Nephron (organoid): Measurements from ENCODE around the gene GMDS.
A peak's percentile ranks its signal among the peaks of the same experiment; 100 is the strongest.

Source experiments
- H3K27ac Mint-ChIP-seq, 3 experiments: 2 replicates each; pipeline ENCODE4 v1.8.0; 2020; ENCODE audit warnings: mixed read lengths in 3 of 3, mild to moderate bottlenecking in 2 of 3, moderate library complexity in 1 of 3
- H3K27me3 Mint-ChIP-seq: 2 replicates; pipeline ENCODE4 v1.8.0; 2021; ENCODE audit warnings: low read depth, mild to moderate bottlenecking, moderate library complexity, mixed read lengths
- H3K36me3 Mint-ChIP-seq: 2 replicates; pipeline ENCODE4 v1.8.0; 2020; ENCODE audit warnings: low read depth, mixed read lengths
- H3K4me1 Mint-ChIP-seq: 2 replicates; pipeline ENCODE4 v1.8.0; 2020; ENCODE audit warnings: mixed read lengths
- H3K4me3 Mint-ChIP-seq, 3 experiments: 2 replicates each; pipeline ENCODE4 v1.8.0; 2020; ENCODE audit warnings: mild to moderate bottlenecking in 3 of 3, mixed read lengths in 3 of 3, moderate library complexity in 2 of 3
- H3K9me3 Mint-ChIP-seq: 2 replicates; pipeline ENCODE4 v1.8.0; 2020; ENCODE audit warnings: mixed read lengths
- CTCF ChIP-seq, 3 experiments: fragments of 200-600 bp; sonication (generic); IDR thresholded peaks; one replicate each; pipeline ENCODE4 v1.5.0; 2021; ENCODE audit warnings: antibody characterized with exemption in 3 of 3; ENCODE audit not compliant: unreplicated experiment in 3 of 3

Gene GMDS

DNA sequence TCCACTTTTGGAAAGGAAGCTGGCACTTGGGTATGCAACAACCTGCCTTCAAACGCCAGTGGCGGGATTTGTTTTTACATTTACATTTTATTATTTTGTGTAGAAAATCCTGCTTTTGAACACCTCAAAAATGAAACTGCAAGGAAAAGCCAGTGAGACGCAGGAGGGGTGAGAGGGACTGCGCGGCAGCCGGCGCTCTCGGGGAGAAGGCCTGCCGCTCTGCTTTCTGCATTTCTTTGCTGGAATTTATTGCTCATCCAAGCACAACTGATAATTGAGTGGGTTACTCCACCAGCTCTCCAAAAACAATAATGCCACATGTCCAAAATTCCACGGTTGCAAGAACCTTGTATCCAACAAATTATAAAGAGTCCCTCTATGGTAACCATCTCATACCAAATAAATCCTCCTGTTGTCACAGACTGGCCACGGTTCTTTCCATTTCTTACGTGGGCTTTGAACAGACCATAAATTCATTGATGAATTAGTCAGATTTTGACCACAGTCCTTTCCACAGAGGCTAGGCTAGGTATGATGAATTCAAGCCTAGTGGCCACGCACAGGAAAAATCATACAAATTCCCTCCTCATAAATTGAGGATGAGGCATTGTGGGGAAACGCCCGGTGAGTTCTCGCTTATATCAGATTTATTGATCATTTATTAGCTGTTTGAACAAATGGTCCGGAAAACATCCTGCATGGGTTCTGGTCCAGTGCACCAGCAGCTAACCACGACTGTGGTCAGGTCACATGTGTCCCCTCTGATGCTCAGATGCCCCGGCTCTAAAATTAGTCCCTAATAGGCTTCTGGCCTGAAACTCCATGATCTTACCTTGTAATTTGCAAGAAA lies 667.3 kb downstream of the GMDS start:
- H3K27ac Mint-ChIP-seq: peak overlapping the region in 1 of 3 experiments; percentile 18
- H3K27me3 Mint-ChIP-seq: peaks cover 13% of the 10 kb centered on the region
- TF ChIP-seq CTCF (IDR thresholded peaks at IDR 0.05; ENCODE audit: unreplicated experiment in 3 of 3): no peak
- no peaks in the 10 kb centered on the region for H3K36me3 Mint-ChIP-seq
- peaks cover 3% of the 10 kb centered on the region for H3K9me3 Mint-ChIP-seq
- peaks cover 46% of the 10 kb centered on the region for H3K4me1 Mint-ChIP-seq
- H3K4me3 Mint-ChIP-seq: no peak overlapping the region

DNA sequence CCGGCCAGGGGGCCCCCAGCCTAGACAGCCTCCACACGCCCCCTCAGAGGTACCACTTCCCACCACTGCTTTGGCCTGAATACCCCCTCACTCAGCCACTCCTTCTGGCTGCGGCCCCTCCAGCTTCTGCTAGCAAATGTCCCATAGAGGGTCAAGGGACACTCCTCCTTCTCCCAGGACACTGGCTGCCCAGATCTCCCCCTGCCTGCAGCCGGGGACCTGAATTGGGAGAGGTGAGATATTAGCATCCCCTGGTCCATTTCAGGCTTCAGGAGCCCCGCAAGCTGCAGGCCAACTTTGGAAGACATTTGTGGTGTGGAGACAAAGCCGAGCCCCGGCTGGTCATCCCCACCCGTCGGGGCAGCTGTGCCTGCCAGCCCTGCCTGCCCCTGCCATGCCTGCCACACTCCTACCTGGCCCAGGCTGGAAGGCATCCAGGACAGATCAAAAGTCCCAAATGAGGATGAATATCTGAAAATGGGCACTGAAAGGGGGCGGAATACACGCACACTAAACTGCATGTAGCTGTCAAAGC lies 668.2 kb downstream of the GMDS start:
- Mint-ChIP-seq H3K4me1 (peaks cover 48% of the 10 kb centered on the region), H3K4me3 (no peak overlapping the region), H3K36me3 (no peaks in the 10 kb centered on the region), H3K9me3 (peaks cover 2% of the 10 kb centered on the region), H3K27me3 (peaks cover 13% of the 10 kb centered on the region), H3K27ac (no peak overlapping the region)
- no peak for TF ChIP-seq CTCF (IDR thresholded peaks at IDR 0.05; ENCODE audit: unreplicated experiment in 3 of 3)

GRCh38 chr6:1576711-1577110 lies 668.7 kb downstream of the GMDS start:
- Mint-ChIP-seq H3K36me3 (peaks cover 3% of the 10 kb centered on the region), H3K9me3 (peaks cover 6% of the 10 kb centered on the region), H3K27ac (peak overlapping the region in 1 of 3 experiments; percentile 98), H3K4me1 (peaks cover 48% of the 10 kb centered on the region), H3K27me3 (peaks cover 13% of the 10 kb centered on the region), H3K4me3 (no peak overlapping the region)
- TF ChIP-seq CTCF (IDR thresholded peaks at IDR 0.05; ENCODE audit: unreplicated experiment in 3 of 3): no peak

DNA sequence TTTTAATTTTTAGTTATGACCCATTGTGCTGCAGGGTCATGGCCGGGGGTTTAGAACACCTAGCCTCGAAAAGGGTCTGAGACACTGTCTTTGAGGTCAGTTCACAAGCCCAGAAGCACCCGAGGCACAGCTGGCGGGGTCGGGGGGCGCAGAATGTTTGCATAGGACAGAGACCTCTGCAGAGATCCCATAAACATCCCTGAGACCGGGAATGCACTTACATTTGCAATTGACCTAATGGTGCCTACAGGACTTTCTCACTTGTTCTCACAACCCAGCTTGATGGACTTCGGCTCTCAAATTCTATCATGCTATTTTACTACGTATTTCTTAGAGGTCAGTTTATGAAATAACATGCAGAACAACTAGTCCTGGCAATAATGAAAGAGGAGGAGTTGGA lies 669.2 kb downstream of the GMDS start:
- Mint-ChIP-seq H3K9me3 (peaks cover 9% of the 10 kb centered on the region), H3K27me3 (peaks cover 13% of the 10 kb centered on the region), H3K36me3 (peaks cover 9% of the 10 kb centered on the region), H3K4me1 (peaks cover 48% of the 10 kb centered on the region), H3K27ac (peak overlapping the region; percentile 90 to 98 (median 95)), H3K4me3 (peak overlapping the region in 1 of 3 experiments; percentile 37)
- TF ChIP-seq CTCF (IDR thresholded peaks at IDR 0.05; ENCODE audit: unreplicated experiment in 3 of 3): no peak

DNA sequence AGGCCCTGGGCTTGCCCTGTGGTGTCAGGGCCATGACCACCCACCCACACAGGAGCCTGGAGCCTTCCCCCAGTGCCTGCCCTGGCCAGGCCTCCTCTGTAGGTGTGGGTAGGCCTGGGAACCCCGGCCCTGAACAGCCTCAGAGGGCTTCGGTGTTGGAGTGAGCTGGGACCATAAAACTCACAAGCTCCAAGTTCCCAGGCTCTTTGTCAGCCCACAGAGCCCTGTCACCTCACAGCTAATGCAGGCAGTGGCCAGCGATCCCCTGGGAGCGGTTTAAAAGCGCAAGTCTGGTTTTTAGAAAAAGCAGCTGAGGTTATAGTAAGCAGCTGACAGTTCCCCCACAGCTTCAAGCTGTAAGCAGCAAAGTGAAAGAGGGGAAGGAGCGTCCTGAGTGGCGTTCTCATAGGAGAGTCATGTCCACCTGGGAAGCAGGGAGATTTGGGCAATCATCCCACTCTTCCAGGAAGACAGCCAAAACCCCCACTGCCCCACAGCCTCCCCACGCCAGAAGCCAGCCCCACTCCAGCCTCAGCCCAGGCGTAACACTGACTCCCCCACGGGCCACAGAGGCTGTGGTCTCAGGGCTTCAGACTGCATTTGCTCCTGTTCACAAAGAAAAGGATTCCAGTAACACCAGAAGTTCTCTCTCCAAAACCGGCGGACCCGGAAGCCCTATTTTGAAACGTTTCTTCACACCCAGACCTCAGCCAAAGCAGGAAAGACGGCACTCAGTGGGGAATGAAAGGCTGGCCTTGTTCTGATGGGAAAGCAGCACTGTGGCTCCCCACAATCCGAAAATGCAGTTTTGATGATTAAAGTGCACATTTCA lies 670.0 kb downstream of the GMDS start:
- peaks cover 48% of the 10 kb centered on the region for H3K4me1 Mint-ChIP-seq
- H3K9me3 Mint-ChIP-seq: peaks cover 16% of the 10 kb centered on the region
- H3K27me3 Mint-ChIP-seq: peaks cover 13% of the 10 kb centered on the region
- peaks cover 15% of the 10 kb centered on the region for H3K36me3 Mint-ChIP-seq
- H3K4me3 Mint-ChIP-seq: peak overlapping the region; percentile 37 to 69 (median 56)
- TF ChIP-seq CTCF (IDR thresholded peaks at IDR 0.05; ENCODE audit: unreplicated experiment in 3 of 3): no peak
- H3K27ac Mint-ChIP-seq: peak overlapping the region; percentile 90 to 98 (median 95)
